ENCODE results near the gene CTNNAL1. TPM values are rescaled to one million over a fixed set of nuclear protein-coding genes. Genes with fewer than 3 reads are reported as not detected.

The CTNNAL1 gene
- total RNA-seq, 2 donors from 2014 or later: 22.4 to 30.2 TPM

- intact Hi-C loops (cut with DNase I): no loop called here
- DNase-seq: no peak
These were observed 73.3 kb downstream of the CTNNAL1 start for GRCh38 chr9:108939975-108940374.

GRCh38 chr9:108937561-108938305 is 75.6 kb downstream of the CTNNAL1 start:
- no peak for DNase-seq
- Histone ChIP-seq H3K4me3 (no peak overlapping the region), H3K9ac (ENCODE audit: low read depth in 2 of 2, low read length in 2 of 2) (no peak overlapping the region), H3K4me1 (peaks cover 3% of the 10 kb centered on the region), H3K36me3 (no peaks in the 10 kb centered on the region), H3K27me3 (no peaks in the 10 kb centered on the region), H3K9me3 (no peaks in the 10 kb centered on the region), H3K27ac (no peak overlapping the region)
- intact Hi-C loops (cut with DNase I): no loop called here
- no peak for TF ChIP-seq CTCF (IDR thresholded peaks at IDR 0.05)

More at GRCh38 chr9:108939975-108940374, 73.3 kb downstream of the CTNNAL1 start:
- H3K27ac ChIP-seq: no peak overlapping the region
- no peaks in the 10 kb centered on the region for H3K27me3 ChIP-seq
- no peaks in the 10 kb centered on the region for H3K4me1 ChIP-seq
- no peaks in the 10 kb centered on the region for H3K9me3 ChIP-seq
- no peak for TF ChIP-seq CTCF (IDR thresholded peaks at IDR 0.05)
- H3K9ac ChIP-seq (ENCODE audit: low read depth in 2 of 2, low read length in 2 of 2): no peak overlapping the region
- no peaks in the 10 kb centered on the region for H3K36me3 ChIP-seq
- no peak overlapping the region for H3K4me3 ChIP-seq

- no peaks in the 10 kb centered on the region for H3K9me3 ChIP-seq
- H3K9ac ChIP-seq (ENCODE audit: low read depth in 2 of 2, low read length in 2 of 2): peak within 1 kb of the TSS; percentile 80 to 98
- no peaks in the 10 kb centered on the region for H3K27me3 ChIP-seq
- peak within 1 kb of the TSS; percentile 84 for H3K27ac ChIP-seq
- H3K36me3 ChIP-seq: no peaks in the 10 kb centered on the region
- peak within 1 kb of the TSS; percentile 89 for H3K4me3 ChIP-seq
- intact Hi-C loops (cut with DNase I): no loop called here
- peaks cover 8% of the 10 kb centered on the region for H3K4me1 ChIP-seq
- TF ChIP-seq CTCF (IDR thresholded peaks at IDR 0.05): no peak
- DNase-seq: peak; percentile 64
These were observed 78.9 kb downstream of the CTNNAL1 start, which contains the start of gene ABITRAM for GRCh38 chr9:108934323-108934893. TSS of gene ABITRAM (plus strand) at chr9:108934400. CDS start at chr9:108934487, 87 bp downstream.

- H3K4me3 ChIP-seq: peak within 1 kb of the TSS; percentile 89
- peak within 1 kb of the TSS; percentile 80 to 98 for H3K9ac ChIP-seq (ENCODE audit: low read depth in 2 of 2, low read length in 2 of 2)
- peak within 1 kb of the TSS; percentile 84 for H3K27ac ChIP-seq
- H3K4me1 ChIP-seq: peaks cover 8% of the 10 kb centered on the region
- no peaks in the 10 kb centered on the region for H3K36me3 ChIP-seq
- no peaks in the 10 kb centered on the region for H3K9me3 ChIP-seq
- DNase-seq: peak; percentile 94
- no peak for TF ChIP-seq CTCF (IDR thresholded peaks at IDR 0.05)
- no peaks in the 10 kb centered on the region for H3K27me3 ChIP-seq
- intact Hi-C loops (cut with DNase I): no loop called here
These were observed 79.5 kb downstream of the CTNNAL1 start, which contains the start of gene ELP1 for GRCh38 chr9:108933718-108934322. TSS of gene ELP1 (minus strand) at chr9:108934124. CDS start at chr9:108931146, 2,978 bp downstream.

GRCh38 chr9:108933231-108933717 is 80.0 kb downstream of the CTNNAL1 start:
- no peak for DNase-seq
- H3K27me3 ChIP-seq: no peaks in the 10 kb centered on the region
- peak overlapping the region; percentile 71 to 90 for H3K9ac ChIP-seq (ENCODE audit: low read depth in 2 of 2, low read length in 2 of 2)
- peaks cover 8% of the 10 kb centered on the region for H3K4me1 ChIP-seq
- TF ChIP-seq CTCF (IDR thresholded peaks at IDR 0.05): no peak
- peak overlapping the region; percentile 89 for H3K4me3 ChIP-seq
- no peaks in the 10 kb centered on the region for H3K36me3 ChIP-seq
- intact Hi-C loops (cut with DNase I): no loop called here
- H3K27ac ChIP-seq: peak overlapping the region; percentile 84
- H3K9me3 ChIP-seq: no peaks in the 10 kb centered on the region
